Stimulated activated CD8-positive, alpha-beta memory T cell treated with anti-CD3 and anti-CD28 coated beads, Interleukin-12 subunit alpha, Interleukin-12 subunit beta, amount 100 ng/mL, for 1 hour (primary cell): Measurements from ENCODE around the gene TRIM40.

Source experiments
- DNase-seq: peaks from one replicate; pipeline ENCODE4 v3.0.0-alpha.2; 2020; ENCODE audit warnings: low read depth

TRIM40 gene

DNA sequence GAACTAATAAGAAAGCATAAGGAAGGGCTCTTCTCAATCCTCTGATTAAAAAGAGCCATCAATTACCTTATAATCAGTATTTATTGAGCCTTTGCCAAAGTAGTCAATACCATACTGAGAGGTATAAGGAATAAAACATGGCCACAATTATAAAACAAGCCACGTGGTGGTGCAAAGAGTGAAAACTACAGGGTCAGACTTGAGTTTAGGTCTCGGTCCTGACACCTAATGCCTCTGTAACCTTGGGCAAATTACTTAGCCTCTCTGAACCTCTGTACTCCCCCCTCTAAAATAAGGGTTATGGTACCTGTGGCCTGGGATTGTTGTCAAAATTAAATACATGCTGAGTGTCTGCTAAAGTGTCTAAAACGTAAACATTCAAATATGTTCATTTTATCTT lies 13.3 kb downstream of the TRIM40 start:
- no peak for DNase-seq

DNA sequence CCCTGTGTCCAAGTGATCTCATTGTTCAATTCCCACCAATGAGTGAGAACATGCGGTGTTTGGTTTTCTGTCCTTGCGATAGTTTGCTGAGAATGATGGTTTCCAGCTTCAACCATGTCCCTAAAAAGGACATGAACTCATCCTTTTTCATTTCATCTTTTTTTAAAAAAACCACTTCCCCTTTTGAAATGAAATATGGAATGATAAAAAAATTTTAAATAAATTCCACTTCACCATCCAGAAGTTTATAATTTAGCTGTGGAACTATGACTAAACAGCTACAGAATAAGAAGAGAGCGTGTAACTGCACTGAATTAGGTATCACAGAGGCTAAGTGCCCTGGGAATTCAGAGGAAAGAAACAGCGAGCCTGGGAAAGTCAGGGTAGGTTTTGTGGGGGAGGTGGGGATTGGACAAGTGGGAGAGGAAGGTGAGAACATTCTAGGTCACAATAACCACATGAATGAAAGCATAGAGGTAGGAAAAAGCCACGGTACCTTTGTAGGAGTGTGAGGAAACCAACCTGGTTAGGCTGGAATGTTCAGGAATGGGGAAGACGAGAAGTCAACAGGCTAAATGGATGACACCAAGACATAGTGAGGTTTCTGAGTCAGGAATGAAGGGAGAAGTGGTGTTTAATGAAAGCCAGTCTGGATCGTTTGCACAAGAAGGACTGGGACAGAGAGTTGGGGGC lies 14.1 kb downstream of the TRIM40 start:
- no peak for DNase-seq

DNA sequence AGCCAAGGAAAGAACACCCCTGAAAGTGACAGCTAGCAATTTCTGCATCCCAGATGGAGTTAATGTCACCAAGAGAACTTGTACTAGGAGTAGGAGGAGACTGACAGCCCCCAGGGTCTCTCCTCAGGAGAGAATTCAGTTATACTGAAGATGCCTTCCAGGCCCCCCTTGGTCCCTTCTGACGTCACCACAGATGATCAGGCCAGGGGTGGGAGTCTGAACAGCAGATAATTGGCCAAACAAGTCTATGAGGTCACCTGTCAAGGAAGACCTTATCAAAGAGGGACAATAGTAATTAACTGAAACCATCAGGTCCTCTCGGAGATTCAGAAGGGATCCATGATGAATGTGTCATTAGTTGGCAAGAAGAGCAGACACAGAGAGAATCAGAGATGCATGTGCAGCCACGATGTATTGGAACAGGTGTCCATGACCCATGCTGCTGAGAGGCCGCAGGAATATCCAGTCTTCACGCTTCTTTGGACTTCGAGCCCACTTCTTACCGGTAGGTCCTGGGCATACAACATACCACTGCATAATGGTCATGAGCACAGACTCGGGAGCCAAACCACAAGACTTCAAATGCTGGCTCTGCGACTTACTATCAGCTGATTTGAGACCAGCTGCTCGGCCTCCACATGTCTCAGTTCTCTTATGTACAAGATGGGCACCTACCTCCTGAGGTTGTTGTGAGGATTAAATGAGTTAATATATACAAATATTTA lies 14.9 kb downstream of the TRIM40 start:
- DNase-seq, result no peak

DNA sequence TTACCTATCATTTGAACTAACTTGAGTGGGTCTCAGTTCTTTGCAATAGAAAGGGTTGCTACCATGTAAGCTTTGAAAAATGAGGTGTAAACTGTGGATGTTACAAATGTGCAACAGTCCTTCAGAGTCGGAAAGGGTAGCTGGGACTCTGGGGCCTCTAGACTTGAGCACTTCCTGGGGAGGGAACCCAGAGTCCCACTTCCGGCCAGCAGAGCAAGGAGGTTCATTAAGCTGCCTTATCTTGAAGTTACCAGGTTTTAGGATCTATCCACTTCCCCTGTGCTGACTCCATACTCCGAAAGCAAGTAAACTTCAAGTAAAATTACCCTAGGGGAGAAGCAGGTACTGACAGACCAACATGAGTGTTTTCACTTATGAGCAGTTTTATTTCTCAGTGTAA lies 15.6 kb downstream of the TRIM40 start:
- DNase-seq, result no peak

DNA sequence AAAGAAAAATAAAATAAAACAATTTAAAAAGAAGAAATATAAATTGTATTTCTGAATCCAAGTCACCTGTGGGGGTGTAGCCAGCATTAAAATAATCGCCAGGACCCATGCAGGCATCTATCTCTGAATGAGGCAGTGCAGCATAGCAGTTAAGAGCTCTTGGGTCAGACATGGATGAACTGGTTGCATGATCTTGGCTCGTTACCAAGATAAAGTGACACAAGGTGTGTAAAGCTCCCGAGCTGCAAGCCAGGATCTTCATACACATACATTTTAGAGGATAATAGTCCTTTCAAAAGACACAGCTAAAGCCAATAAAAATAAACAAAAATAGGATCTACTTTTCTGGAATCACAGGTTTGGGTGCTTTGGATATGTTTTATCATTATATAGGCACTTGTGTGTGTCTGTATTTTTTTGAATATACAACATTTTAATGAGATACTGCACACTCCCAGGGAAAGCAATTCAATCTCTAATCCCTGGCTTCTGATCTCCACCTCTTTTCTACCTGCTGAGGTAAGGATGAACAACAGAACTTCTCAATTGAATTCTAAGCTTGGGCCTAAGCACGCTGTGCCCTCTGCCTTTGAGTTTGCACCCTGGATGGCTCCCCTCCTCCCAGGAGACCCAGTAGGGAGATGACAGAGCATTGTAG lies 16.2 kb downstream of the TRIM40 start:
- no peak for DNase-seq

DNA sequence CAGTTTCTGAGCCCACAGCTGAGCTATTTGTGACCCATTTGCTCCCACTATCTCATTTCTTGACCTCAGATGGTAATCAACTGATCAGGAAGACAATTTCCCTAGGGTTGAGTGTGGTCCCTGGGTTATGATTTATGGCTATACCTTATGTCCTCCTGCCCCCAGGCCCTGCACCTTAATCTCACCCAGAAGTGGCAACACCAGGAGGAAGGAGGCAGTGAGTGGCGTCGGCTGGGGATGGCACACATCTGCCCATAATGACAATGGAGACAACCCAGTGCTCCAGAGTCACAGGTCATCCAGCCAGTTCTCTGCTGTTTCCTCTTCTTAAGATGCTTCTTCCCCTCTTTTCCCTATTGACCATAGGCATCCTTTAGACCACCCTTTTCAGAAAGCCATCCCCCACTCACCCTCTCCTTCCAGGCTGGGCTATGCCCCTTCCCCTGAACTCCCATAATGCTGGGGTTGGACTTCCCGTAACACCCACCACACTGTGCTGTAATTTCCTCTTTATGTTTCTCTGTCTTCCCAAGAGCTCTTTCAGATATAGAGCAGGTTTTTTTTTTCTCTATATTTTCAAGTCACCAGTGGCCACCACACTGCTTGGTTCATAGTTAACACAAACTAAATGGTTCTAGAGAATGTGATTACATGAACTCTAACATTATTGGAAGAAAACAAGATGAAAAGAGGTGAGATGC lies 17.1 kb downstream of the TRIM40 start:
- DNase-seq, result no peak

DNA sequence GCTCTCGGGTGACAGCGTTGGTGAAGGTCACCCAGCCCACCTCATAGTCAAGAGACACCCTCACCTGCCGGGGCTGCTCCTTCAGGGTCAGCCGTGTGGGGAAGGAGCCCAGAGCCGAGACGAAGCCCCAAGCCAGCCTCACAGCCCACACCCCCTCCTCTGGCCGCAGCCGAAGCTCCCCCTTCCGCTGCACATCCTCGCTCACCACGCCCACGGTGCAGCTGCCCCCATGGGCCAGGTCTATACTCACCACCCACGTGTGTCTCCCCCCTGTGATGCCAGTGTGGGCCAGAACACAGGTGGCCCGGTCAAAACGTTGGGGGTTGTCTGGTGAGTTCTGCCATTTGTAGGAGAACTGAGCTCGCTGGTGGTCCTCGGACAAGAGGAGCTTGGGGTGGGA lies 18.1 kb downstream of the TRIM40 start:
- DNase-seq, result no peak

DNA sequence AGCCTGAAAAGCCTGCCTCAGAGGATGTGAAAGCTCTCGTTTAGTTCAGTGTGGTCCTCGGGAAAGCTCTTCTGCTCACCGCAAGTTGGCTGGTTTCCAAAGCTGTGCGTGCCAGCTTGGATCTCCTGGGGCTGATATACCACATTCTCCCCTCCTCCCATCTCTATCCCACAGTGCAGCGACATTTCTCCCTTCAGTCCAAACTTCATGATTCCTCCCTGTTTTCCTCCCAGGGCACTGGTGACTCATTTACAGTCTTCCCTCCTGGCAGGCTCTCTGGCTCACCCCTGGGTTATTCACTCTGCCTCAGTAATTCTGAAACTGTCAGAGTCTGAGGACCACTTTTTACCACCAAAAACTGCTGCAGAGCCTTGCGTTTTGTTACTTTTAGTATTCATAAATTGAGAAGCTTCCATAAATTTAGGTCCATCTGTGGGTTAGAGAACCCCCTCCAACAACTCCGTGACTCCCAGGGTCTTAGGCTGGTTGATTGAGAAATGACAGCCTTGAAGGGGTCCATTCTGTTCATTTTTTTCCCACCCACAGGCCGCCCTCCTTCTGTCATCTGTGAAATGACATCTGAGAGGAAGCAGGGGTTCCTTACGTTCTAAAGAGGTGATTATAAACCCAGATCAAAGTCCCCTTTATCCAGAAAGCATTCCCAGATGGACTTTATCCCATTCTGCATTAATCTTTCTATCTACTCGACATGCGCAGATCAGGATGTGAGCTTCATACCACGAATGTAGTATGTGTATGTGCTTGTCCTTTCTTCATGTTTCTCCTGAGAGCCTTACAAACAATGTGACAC lies 19.0 kb downstream of the TRIM40 start:
- DNase-seq, result no peak

DNA sequence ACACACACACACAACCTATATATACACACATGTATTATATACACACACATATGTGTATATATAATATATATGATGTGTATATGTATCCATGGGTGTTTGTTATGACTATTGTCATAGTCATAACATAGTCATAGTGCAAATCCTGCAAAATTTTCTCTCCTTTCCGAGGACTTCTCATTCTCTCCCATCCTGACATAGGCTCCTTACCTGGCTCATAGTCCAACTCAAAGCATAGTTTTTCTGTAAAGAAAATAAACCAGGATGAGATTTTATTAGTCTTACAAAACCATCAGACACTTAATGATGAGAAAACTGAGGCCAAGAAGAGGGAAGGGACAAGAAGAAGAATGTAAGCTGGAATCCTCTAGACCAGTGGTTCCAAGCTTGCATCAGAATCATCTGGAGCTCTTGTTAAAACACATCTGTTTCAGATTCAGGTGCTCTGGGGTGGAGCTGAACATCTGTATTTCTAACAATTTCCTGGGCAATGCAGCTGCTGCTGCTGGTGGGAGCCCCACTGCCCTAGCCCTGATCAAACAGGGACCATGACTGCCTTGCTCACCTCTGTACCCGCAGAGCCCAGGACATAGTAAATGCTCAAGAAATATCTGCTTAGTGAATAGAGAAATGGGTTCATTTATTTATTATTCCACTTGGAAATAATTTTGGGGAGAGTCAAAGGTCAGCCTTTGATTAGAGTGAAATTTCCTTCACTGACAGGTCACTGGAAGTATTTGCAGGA lies 19.8 kb downstream of the TRIM40 start:
- DNase-seq, result no peak

DNA sequence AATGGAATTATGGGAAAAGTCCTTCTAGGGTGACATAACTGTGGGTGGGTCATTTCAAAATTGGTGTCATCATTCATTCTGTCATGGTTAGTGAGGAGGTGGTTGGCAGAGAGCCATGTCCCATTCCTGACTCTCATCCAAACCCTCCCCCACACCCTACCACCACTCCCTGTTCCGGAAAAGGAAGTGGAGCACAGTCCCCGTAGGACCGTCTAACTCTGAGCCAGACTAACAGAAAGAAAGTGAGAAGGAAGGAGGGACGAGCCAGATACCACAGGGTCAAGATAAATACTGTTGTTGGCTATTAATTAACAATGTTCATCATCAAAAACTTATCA lies 20.3 kb downstream of the TRIM40 start:
- no peak for DNase-seq

DNA sequence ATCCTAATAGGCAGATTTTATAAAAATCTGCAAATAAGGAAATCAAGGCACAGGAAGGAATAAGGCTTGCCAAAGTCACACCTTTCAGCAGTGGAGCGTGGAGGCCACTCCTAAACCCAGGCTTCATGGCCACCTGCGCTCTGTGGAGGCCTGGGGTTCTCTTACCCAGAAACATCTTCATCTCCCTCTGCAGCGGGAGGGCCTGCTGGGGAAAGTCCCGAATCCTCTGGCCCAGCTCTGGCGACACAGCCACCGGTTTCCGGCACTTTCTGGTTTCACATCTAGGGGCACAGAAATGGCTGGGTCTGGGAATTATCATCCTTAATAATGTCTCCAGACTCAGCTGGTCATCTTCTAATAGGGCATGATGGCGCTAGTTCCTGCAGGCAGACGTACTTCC lies 20.8 kb downstream of the TRIM40 start:
- DNase-seq, result no peak

DNA sequence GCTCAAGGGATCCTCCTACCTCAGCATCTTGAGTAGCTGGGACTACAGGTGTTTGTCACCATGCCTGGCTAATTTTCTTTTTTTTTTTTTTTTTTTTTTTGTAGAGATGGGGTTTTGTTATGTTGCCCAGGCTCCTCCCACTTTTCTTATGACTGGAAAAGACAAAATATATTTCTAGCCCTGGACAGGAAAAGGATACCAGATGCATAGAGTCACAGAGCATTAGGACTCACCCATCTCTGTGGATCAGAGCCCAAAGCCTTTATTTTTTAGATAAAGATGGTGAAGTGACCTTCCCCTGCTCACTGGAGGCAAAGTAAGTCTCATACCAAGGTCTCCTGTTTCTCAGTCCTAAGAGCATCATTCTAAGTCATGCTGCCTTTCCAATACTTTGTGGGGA lies 21.6 kb downstream of the TRIM40 start:
- no peak for DNase-seq

DNA sequence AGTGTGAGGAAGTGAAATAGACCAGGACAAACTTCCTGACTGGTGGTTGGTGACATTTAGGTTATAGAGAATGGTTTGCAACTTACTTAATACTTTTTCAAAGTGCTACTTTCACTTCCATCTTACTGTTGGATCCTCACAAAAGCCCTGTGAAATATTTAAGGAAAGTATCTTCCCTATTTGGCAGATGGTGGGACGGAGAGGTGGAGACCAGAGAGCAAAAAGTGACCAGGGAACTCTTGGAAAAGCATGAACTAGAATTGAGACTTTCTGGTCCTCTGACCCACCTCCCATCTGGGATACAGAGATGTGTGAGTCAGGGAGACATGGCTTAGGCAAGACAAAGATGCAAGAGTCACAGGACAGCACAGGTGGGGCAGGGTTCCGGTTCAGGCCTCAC lies 22.1 kb downstream of the TRIM40 start:
- no peak for DNase-seq

DNA sequence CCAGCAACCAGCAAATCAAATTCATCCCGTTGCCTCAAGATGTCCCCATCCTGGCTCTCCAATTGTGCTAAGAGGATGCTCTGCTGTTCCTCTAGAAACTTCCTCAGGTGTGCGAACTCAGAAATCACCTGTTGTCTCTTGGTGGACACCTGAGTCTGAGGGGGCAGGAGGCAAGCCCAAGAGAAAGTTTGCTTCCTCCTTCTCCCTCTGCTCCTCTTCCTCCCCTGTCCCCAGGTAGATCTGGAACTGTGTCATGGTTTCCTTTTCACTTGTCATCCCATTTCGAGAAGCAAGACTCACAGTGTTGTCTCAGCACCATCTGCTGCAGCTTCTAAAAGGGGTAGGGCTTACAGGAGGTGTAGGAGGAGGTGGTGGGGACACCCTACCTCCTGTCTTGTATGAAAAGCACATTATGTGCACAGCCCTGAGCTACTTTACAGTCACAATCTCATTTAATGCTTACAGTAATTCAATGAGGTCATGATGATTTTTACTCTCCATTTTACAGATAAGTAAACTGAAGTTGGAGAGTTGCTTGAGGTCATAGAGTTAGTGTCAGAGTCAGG lies 22.6 kb downstream of the TRIM40 start:
- DNase-seq, result no peak

DNA sequence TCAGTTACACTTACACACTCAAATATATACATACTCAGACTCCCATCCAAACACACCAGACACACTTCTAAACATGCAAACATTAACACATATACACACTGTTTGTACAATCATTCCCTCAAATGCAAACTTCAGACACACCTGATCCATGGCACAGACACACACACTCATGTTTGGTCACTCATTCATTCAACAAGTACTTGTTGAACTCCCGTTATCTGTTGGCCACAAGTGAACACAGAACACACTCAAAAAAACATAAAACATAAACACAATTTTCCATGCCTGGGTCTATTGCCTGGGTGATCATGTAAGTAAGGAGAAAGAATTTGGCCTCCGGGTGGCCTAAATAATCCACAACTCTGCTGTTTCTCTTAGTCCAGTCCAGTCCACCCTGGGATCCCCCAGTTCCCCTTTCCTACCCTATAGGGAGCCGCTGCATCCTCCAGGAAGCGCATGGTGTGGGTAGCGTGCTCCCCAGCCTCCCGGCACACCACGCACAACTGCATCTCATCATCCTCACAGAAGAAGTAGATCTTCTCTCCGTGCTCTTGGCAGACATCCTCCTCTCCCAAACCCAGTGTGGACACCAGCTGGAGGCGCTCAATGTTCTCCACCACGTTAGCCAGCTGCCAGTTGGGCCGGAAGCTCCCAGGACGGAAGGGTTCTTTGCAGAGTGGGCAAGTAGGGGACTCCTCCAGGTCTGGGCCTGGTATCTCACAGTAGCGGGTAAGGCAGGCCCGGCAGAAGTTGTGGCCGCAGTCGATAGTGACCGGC lies 24.3 kb downstream of the TRIM40 start:
- DNase-seq, result no peak

DNA sequence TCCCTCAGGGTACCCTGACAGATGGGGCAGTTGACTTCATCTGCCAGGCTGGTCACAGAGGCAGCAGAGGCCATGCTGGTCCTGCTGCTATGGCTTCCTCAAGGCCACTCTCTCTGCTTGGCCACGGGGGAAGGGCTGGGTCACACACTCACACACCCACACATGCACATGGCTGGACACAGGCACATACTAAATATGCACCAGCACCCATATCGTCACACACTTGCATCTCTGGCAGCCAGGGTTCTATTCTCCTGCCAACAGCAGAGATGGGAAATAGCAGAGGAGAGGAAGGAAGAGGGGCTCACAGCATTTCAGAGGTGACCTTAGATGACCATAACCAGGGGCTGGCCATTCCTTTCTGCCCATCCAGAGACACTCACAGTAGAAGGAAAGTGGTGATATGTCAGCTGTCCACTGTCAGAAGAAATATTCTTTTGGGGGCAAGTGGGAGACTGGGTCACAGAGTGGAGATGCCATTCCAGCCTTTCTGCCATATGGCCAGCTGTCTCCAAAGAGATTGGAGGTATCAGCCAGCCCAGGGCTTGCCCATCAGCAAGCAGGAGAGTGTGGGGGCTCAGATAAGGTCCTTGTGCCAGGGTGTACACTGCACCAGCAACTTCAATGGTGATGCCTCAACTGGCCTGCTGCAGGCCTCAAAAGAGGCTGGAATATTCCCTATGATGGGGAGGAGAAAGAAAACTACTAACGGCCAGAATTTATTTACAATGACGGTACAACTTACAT lies 25.0 kb downstream of the TRIM40 start, which contains the start of gene TRIM10:
TRIM10 (minus strand) TSS at position 427 of the 747 bp plus-strand sequence; CDS start at position 74, 353 bp downstream.
- DNase-seq, result no peak

DNA sequence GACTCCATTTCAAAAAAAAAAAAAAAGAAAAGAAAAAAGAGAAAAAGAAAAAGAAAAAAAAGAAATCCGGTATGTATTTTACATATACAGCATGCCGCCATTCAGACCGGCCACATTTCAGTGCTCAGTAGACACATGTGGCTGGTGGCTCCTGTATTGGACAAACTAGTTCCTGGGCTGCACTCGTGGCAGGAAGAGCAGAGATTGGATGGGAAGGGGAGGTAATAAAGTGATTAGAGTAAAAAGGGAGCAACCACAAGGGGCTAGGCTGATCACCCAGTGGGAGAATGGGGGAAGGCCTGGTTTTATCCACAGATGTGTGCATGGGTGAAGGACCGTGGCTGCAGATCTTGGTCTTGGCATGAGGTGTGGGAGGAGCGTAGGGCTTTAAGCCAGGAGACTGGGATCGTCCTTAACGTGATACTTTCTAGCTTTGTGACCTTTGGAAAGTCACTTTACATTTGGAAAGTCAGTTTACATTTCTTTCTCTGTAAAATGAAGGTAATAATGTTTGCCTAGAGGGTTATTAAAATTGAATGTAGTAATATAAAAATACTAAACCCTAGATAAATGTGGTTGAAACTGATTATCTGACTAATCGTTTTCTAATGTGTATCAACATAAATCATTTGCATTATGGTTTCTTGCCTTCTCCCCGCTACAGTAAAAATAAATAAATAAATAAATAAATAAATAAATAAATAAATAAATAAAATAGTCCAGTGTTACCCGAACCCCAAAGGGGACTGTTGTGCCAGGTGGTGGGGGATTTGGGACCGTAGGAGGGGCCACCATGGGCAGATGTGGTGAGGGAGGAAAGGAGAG lies 26.5 kb downstream of the TRIM40 start:
- no peak for DNase-seq
